Stimulated activated CD8-positive, alpha-beta memory T cell treated with anti-CD3 and anti-CD28 coated beads, Interleukin-15, amount 100 ng/mL, for 4 hours (primary cell): ENCODE data around the gene TMEM17.
A peak's percentile ranks its signal among the peaks of the same experiment; 100 is the strongest.

Experiments used
- DNase-seq, 2 donors: peaks; one replicate each; pipeline ENCODE4 v3.0.0-alpha.2; 2020; ENCODE audit warnings: low read depth in 2 of 2

The TMEM17 gene

GRCh38 chr2:62472312-62472711 is 33.7 kb downstream of the TMEM17 start:
- DNase-seq, result no peak

- DNase-seq, result no peak
Measured at GRCh38 chr2:62471816-62472215, 34.2 kb downstream of the TMEM17 start.

DNA sequence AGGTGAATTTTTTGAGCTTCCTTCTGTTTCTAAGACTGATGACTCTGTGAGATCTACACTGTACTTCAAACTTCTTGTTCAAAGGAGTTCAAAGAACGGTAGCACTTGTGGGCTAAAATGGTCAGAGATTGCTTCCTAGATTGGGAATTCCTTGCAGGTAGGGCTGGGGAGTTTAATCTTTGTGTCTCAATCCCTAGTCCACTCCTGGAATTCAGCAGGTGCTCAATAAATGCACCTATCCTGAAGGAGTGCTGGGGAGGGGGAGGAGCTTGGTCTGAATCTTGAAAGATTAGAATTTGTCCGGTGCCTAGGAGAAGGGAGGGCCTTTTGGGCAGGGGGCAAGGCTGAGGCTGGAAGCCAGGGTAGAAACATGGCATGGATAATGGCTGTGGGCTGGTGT is 34.6 kb downstream of the TMEM17 start:
- no peak for DNase-seq

GRCh38 chr2:62469548-62469947 is 36.4 kb downstream of the TMEM17 start:
- DNase-seq, result no peak

- DNase-seq, result no peak
Measured at GRCh38 chr2:62469114-62469513, 36.9 kb downstream of the TMEM17 start.

- no peak for DNase-seq
Measured at GRCh38 chr2:62467475-62468321, 38.3 kb downstream of the TMEM17 start.

- DNase-seq, result no peak
Measured at GRCh38 chr2:62467100-62467474, 38.9 kb downstream of the TMEM17 start.

GRCh38 chr2:62466503-62466854 is 39.5 kb downstream of the TMEM17 start:
- DNase-seq, result no peak

GRCh38 chr2:62465741-62466502 is 40.1 kb downstream of the TMEM17 start:
- DNase-seq, result no peak

DNA sequence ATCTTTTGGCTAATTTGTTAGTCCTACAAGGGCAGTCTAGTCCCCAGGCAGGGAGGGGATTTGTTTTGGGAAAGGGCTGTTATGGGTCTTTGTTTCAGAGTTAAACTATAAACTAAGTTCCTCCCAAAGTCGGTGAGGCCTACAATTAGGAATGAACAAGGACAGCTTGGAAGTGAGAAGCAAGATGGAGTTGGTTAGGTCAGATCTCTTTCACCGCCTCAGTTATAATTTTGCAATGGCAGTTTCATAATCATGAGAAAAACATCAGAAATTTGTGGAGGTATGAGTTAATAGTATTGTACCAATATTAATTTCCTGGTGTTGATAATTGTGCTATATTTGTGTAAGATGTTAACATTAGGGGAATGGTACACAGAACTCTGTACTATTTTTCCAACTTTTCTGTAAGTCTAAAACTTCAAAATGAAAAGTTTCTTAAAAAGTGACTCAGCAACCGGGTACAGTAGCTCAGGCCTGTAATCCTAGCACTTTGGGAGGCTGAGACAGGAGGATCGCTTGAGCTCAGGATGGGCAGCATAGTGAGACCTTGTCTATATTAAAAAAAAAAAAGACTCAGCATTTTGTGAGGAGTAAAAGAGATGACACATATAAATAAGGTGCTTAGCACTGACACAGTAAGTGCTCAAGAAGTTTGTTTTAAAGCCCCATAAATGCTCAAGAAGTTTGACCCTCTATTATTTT is 40.8 kb downstream of the TMEM17 start:
- no peak for DNase-seq

DNA sequence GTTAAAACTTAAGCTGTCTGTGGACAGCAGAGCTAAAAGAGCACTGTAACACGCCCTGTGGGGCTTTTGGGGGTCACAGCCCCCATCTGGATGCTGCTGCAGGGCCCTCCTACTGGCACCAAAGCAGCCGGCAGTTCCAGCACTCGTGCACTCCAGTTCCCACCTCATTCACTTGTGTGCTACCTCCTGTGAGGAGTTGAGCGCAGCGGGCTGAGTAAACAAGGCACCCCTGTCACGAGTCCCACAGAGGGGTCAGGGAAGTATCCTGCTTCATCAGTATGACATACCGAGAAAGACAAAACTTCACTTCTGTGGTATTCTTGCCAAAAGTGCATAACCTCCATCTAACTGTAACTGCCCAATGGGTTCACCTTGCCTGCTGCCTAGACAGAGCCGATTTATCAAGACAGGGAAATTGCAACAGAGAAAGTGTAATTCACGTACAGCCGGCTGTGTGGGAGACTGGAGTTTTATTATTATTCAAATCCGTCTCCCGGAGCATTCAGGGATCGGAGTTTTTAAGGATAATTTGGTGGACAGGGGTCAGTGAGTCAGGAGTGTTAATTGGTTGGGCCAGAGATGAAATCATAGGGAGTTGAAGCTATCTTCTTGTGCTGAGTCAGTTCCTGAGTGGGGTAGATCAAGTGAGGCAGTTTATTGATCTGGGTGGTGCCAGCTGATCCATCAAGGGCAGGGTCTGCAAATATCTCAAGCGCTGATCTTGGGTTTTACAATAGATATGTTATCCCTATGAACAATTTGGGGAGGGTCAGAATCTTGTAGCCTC is 41.6 kb downstream of the TMEM17 start:
- DNase-seq, result no peak

DNA sequence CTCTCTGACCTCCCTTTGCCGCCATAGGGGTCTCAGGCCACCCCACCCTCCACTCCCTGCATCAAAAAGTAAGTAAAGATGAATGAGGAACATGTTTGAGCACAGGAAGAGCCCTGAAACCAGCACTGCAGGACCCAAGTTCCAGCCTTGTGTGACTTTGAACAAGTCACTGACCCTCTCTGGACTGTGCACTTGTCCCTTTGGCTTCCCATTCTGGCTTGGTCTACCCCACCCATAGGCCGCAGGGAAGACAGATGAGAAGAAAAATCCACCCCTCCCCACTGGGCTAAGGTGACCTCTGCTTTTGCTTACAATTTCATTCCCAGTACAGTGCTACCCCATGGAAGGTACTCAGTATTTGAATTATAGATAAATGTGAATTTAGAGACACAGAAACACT is 43.8 kb downstream of the TMEM17 start:
- DNase-seq, result no peak

- DNase-seq, result no peak
Measured at GRCh38 chr2:62461707-62462106, 44.3 kb downstream of the TMEM17 start.

- no peak for DNase-seq
Measured at GRCh38 chr2:62461017-62461553, 44.9 kb downstream of the TMEM17 start.

DNA sequence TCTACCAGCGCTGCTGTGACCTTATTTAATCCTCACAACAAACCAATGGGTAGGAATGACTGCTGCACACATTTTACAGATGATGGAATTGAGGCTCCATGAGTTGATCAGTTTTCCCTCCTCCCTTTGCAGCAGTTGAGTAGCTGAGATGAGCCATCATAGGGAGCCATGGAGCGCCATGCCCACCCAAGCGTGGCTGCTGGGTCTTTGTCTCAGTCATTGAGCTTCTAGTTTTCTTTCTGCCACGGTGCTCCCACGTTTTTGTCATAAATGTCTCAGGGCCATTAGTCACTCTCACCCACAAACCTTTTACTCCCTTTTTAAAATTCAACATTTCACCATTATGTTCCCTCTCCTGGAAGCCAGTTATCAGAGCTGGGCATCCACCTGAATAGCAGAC is 45.8 kb downstream of the TMEM17 start:
- DNase-seq, result no peak

- no peak for DNase-seq
Measured at GRCh38 chr2:62459672-62460071, 46.3 kb downstream of the TMEM17 start.

- DNase-seq, result no peak
Measured at GRCh38 chr2:62459106-62459505, 46.9 kb downstream of the TMEM17 start.

DNA sequence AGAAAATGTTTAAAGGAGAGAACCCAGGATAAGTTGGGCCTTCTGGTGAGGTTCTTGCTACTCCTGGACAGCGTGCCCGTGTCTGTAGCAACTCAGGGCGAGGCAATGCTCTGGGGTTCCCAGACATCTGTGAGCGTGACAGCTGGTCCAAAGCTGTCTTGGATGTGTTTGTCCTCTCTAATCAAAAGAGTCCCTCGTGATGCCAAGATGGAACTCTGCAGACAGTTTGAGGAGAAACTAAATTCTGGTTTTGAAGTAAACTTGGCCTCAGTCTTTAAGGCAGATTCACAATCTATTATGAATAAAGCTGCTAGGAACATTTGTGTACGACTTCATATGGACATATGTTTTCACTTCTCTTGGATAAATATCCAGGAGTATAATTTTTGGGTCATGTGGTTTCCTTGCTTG is 47.3 kb downstream of the TMEM17 start:
- no peak for DNase-seq

DNA sequence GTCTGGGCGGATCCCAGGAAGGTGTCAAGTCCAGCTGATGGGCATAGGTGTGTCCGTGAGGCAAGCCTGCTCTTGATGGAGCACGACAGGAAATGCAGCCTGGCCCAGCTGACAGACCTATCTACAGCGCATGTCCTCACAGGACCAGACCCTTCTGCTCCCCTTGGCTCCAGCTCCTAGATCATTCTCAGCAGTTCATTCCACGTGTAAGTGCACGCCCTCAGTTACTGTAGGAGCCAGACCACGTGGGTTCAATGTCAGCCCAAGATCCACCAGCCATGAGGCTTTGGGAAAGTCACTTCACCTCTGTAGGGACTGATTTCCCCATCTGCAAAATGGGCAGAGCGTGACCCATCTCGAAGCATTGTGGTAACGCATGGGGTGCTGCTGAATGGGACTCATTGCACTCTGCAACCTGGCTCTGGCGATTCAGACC is 47.8 kb downstream of the TMEM17 start:
- DNase-seq, result no peak

- no peak for DNase-seq
Measured at GRCh38 chr2:62457556-62457955, 48.4 kb downstream of the TMEM17 start.

GRCh38 chr2:62456721-62457539 is 49.1 kb downstream of the TMEM17 start:
- peak in 1 of 2 donors; percentile 28 for DNase-seq
